NB4 (cell line): Measurements from ENCODE around the gene STUM.

ENCODE experiments used
- MYC ChIP-seq: IDR thresholded peaks from 2 replicates; pipeline ENCODE4 v1.6.1; 2011; ENCODE audit warnings: low read depth, low read length
- TF ChIP-seq, protein P1 (sequence below): IDR thresholded peaks from one replicate; pipeline ENCODE4 v1.5.1; 2012; ENCODE audit warnings: low read depth, low read length

DNA sequence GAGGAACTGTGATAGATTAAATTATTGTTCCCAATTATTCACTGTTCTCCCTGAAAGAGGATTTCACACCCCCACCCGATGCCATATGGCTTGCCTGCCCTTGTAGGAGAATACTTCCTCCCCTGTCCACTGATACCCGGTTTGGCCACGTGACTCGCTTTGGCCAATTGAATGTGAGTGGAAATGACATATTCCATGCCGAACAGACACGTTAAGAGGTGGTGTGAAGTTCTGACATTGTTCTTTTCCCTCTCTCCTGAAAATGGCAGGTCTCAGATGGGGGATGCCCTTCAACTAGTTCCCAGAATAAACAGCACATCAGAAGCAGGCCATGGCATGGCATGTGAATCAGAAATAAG is 5.3 kb downstream of the STUM start:
- TF ChIP-seq, protein P1, sequence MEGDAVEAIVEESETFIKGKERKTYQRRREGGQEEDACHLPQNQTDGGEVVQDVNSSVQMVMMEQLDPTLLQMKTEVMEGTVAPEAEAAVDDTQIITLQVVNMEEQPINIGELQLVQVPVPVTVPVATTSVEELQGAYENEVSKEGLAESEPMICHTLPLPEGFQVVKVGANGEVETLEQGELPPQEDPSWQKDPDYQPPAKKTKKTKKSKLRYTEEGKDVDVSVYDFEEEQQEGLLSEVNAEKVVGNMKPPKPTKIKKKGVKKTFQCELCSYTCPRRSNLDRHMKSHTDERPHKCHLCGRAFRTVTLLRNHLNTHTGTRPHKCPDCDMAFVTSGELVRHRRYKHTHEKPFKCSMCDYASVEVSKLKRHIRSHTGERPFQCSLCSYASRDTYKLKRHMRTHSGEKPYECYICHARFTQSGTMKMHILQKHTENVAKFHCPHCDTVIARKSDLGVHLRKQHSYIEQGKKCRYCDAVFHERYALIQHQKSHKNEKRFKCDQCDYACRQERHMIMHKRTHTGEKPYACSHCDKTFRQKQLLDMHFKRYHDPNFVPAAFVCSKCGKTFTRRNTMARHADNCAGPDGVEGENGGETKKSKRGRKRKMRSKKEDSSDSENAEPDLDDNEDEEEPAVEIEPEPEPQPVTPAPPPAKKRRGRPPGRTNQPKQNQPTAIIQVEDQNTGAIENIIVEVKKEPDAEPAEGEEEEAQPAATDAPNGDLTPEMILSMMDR: no peak
- no peak for TF ChIP-seq MYC
